ENCODE results near the gene PTPRG.

The PTPRG gene

DNA sequence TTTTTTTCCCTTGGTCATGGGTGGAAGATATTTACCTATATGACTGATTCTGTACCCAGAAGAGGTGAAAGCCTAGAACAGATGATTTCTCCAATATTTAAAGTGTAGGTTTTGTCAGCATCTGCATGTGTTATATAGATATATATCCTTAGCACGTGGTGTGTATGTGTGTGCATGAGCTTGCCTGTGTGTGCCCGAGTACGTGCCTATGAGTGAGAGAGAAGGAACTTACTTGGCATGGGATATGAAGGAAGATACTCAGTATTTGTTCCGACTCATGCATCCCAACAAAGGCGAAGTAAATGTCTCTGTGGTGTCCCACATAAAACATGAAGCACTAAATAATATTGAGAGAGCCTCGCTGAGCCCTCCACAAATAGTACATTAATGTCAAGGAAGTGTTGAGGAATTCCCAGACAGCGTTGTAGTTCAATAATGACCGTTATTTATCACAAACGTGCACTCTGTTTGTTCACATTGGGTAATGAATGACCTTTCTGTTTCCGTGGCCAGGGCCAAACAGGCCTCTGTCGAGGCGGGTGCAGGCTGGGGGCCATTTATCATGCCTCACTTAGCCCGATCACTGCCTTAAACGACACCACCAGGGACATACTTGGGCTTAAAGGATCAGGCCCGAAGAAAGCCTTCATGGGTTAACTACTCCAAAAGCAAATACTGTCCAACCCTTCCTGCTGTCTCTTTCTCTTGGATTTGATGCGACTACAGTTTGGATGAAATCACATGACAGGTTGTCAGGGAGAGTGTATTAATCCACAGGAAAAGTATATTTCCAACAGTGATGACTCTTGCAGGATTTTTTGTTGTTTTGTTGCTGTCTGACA, 267.7 kb downstream of the PTPRG start:
- DNase-seq (ENCODE audit: low read depth), result no peak

DNA sequence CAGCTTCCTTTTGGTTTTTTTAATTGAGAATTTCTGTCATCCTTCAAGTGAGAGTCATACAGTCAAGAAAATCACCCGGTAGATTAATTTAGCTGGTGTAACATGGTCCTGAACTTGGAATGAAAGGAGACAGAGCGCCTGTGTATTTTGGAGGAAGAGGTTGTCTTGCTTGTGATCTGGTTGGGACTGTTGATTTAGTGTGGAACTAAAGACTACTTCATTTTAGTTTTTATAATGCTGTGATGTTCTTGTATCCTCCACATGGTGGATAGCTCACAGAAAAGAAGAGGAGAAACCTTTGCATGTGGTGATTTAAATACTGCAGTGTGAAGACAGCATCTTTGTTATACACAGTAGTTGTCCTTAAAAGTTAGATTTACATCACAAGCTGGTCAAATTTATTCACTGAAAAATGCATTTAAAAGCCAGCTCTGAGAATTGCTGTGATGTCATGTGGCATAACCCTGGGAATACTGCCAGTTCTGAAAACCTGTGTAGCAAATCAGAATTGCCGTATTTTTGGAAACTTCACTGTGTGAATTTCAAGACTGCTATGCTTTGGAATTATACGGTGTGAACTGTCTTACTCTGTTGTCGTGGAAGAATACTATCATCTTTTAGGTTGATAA, 268.5 kb downstream of the PTPRG start:
- no peak for DNase-seq (ENCODE audit: low read depth)

DNA sequence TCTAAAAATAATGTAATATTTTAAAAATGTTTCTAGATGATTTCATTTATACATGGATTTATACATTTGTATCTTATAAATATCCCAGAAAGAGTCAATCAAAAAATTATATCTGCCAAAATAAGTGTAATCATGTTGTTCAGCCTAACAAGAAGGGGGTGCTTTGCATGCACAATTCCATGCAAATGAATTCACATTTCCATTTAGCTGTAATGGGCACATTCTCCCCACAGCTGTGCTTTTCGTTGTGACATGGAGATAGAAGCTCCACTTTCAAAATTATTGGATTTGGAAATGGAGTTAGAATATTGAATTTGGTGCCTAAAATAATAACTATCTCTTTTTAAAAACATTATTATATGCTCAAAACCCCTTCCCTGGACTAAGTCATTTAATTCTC, 270.6 kb downstream of the PTPRG start:
- no peak for DNase-seq (ENCODE audit: low read depth)

DNA sequence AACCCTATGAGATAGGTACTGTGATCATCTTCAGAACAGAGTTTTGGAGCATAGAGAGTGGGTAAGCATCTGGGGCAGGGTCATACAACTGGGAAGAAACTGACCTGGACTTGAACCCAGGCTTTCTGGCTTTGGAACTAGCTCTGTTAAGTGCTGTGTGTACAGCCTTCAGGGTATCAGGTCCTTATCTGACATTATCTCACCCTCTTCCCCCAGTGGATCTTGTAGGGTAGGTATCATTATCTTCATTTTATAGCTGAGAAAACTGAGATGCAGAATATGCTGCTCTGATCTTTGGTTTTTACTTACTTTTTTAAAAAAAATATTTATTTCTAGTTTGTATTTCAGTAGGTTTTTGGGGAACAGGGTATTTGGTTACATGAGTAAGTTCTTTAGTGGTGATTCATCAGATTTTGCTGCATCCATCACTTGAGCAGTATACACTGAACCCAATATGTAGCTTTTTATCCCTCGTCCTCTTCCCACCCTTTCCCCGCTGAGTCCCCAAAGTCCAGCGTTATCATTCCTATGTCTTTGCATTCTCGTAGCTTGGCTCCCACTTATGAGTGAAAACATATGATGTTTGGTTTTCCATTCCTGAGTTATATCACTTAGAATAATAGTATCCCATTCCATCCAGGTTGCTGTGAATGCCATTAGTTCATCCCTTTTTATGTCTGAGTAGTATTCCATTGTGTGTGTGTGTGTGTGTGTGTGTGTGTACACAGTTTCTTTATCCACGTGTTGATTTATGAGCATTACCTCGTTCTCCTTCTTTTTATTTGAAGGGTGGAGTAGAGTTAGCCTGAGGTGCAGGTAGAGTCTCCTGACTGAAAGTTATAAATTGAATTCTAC, 271.2 kb downstream of the PTPRG start:
- DNase-seq (ENCODE audit: low read depth), result no peak

DNA sequence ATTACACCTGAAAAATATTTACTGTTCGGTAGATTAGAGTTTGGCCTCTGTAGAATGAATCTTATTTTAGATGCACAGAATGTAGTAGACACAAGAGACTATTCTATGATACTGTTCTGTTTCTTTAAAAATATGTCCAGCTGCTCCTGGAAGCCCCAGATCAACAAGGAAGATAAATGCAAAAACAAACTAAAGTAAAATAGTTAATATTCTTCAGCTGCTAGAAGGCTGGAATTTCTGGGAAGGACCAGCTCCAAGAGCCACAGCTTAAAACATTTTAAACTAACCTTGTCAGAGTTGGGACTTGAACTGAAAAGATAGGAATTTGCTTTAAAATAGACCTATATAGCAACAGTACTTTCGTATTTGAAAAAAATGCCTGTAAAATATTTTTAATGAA, 277.9 kb downstream of the PTPRG start:
- DNase-seq (ENCODE audit: low read depth), result no peak

DNA sequence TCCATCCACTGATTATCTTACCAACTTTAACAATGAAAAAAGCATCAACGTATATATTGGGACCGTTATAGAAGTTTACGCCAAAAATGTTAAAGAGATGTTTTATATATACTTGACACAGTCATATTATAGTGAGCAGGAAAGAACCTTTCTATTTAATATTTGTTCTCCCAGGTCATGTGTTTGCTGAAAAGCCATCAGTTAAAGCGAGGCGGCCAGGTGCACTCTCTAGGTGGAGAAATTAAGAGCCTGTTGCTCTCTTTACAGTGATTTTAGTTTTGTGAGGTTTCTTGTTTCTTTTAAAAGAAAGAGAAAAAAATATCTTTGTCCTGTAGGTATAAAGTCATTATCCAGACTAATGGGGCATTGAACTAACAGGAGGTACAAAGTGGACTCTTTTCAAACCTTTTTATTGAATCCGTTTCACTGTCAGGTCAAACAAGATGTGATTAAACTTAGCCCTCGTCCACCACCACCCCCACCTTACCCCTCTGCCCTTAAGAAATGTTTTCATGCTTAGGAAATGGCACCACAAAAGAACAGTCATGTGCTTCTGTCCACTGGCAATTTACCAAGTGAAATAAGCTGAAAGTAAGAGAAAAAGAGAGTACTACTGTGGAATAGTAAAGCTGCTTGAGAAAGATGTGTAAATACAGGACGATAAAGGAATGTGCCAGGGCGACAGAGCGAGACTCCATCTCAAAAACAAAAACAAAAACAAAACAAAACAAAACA, 279.9 kb downstream of the PTPRG start:
- DNase-seq (ENCODE audit: low read depth), result no peak

DNA sequence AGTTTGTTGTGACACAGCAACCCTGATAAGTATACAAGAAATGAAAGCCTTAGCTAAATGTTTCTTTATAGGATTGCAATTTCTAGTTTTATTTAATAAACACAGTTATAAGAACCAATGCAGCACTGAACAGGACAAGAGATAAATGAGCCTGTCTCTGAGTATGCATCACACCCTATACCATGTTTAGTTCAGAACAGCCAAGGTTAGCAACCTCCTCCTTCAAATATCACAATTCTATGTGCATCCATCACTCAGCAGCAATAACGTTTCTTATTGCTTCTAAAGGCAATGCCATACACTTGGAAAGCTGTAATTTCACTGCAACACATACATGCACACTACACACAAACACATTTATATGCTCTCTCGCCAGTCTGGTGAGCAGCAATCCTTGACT, 280.6 kb downstream of the PTPRG start:
- DNase-seq (ENCODE audit: low read depth), result no peak

DNA sequence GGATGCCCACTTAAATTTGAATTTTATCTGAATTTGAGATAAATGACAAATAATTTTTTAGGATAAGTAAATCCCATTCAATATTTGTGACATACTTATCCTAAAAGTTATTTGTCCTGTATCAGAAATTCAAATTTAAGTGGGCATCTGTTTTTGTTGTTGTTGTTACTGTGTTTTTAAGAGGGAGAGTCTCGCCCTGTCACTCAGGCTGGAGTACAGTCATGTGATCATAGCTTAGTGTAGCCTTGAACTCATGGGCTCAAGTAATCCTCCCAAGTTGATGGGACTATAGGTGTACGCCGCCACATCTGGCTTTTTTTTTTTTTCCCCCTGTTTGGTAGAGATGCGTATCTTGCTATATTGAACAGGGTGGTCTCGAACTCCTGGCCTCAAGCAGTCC, 283.0 kb downstream of the PTPRG start:
- DNase-seq (ENCODE audit: low read depth), result no peak

DNA sequence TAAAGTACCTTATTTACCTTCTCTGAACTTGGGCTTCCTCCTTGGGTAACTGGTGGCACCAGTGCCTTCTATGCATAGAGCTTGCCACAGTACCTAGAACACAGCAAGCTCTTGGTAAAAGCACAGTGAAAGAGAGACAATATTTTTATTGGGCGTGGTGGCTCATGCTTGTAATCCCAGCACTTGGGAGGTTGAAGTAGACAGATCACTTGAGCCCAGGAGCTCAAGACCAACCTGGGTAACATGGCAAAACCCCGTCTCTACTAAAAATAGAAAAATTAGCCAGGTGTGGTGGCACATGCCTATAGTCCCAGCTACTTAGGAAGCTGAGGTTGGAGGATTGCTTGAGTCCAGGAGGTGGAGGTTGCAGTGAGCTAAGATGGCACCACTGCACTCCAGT, 285.1 kb downstream of the PTPRG start:
- no peak for DNase-seq (ENCODE audit: low read depth)

DNA sequence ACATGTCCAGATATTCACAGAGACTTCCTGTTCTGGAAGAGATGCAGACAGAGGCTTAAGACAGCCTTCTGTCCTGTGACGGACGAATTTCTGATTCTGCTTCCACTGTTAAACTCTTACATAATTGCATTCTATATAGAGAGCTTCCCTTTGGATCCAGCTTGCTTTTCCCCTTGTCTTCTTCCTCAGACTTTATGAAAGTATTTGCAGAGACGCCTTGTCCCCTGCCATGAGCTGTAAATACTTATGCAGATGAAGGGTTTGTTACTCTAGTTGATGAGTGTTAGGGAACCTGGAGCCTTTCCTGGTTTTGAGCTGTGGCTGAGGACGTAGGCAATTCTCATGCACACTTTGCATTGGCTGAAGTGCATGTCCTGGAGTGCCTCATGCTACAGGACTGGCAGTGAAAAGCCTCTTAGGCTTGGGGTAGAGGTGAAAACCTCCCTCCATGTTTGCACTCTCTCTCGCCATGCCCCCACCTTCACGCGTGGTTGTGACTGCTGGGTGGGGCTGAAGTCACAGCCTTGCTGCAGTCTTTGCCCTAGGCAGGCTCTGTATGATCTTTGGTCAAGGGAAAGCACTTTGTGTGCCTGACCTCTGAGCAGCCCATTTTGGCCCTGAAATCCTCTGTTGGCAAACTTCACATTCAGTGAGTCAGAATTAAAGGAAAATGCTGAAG, 286.6 kb downstream of the PTPRG start:
- no peak for DNase-seq (ENCODE audit: low read depth)

DNA sequence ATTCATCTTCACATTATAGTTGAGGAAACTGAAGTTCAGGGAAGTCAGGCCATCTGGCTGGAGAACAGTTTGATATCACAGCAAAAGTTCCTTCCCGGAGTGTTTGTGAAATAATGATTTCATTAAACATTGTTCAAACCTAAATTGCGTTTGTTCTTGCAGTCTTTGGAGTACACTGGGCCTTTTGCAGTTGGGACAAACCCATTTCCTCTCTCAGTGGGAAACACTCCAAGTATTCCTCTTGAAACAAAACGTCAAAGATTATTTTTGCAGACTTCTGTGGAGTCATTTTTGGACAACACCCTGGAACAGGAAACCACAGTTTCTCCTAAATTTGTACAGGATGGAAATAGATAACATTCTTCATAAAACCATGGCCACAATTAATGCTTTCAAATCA, 287.5 kb downstream of the PTPRG start:
- DNase-seq (ENCODE audit: low read depth), result no peak

DNA sequence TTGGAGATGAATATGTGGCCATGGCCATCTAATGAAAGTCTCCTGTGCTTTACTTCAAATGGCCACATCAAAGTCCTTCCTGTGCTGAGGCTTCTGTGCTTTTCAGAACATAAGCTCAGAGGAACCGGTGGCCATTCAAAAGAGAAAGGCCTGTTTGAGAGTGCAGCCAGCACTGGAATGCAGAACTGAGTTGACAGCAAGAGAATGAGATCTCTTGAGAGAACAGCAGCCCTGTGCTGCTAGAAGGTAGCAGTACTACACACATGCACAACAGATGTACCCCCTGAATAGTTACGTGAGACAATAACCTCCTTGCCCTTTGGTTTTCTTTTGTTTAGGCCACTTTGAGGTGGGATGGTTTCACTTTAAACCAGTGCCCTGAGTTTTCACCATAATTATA, 292.5 kb downstream of the PTPRG start:
- no peak for DNase-seq (ENCODE audit: low read depth)

DNA sequence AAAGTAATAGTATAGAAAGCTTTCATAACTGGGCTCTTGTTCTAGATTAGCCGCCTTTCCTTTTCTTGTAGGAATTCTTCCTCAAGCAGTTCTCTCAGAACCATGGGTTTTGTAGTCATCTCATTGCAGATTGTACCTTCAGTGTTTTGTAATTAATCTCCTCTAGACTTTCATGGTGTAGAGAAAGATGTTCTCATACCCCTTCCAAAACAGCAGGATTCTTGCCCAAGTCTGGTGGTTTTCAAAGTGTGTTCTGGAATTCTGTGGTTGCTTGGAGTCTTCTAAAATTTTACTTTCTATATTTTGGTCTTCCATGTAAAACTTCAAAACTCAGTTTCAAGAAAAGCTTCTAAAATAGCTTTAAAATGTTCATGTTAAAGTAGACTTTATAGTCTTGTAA, 293.8 kb downstream of the PTPRG start:
- no peak for DNase-seq (ENCODE audit: low read depth)

DNA sequence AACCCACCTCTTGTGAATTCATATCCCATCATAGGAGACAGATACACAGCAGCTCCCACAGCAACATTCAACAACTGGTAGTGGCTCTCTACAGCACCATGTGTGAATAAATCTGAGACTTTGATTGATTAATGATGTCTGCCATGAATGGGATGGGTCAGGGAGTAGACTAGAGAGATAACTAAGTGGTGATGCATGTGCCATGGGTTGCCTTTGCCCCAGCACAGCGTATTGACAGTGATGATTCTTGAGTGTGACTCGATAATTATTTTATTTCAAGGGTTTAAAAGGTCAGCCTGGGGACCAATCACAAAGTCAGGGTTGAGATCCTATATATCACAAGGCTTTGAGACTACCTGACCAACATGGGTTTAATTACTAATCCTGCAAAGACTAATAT, 295.9 kb downstream of the PTPRG start:
- DNase-seq (ENCODE audit: low read depth), result no peak

DNA sequence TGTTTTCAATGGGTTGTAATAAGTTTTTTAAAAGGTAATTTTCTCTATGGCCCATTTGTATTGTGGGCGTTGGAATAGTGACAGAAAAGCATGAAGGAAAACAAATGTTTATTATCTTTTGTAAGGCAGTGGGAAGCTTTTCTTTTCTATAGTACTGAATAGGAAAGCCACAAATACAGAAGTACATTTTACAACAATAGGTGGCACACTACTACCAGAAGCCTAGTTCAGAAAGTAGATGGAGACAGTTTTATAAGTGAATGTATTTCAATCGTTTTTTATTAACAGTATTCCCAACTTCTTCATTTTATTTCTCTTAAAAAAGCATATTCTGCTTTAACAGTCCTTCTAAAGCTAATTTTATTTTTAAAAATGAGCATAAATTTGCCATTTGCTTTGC, 296.7 kb downstream of the PTPRG start:
- no peak for DNase-seq (ENCODE audit: low read depth)

DNA sequence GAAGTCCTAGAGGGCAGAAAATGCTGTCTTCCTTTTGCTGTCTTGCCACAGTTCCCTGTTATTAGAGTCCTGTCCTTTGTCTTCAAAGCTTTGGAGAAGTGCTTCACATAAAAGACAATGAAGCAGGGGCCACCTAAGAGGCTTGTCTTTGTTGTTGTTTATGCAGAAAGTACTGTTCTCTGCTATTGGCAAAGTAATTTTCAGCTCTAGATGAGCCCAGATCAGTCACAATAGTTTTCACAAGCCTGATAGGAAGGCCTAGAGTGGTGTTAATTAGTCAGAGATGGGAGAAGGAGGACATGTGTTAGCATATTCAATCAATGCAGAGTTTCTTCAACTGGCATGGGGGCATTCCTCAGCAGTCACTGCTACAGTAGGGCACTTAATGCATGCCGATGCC, 300.0 kb downstream of the PTPRG start:
- no peak for DNase-seq (ENCODE audit: low read depth)

DNA sequence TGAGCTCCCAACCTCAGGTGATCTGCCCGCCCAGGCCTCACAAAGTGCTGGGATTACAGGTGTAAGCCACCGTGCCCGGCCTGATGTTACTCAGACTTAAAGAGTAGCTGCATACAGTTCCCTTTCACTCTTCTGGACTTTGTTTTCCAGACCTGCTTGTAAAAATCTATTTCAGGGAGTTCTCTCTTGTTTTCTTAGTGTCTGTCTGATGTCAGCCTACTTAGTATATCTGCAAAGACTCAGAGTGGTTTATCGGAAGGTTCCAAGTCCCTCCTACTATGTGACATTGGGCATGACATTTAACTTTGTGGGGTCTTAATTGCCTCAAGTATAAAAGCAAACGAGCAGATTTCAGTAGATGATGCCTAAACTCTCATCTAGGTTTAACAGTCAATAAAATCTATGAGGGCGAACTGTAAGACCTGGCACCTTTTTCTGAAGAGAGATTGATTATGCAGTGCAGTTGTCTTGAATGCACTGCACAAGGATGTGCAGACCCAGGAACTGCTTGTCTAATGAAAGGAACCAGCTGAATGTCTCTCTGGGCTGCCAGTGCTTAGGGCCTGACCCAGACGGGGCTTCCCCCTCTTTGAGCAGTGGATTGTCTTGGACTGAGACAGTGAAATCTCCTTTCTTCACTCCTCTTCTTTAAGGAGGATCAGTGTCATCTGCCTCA, 301.4 kb downstream of the PTPRG start:
- no peak for DNase-seq (ENCODE audit: low read depth)

DNA sequence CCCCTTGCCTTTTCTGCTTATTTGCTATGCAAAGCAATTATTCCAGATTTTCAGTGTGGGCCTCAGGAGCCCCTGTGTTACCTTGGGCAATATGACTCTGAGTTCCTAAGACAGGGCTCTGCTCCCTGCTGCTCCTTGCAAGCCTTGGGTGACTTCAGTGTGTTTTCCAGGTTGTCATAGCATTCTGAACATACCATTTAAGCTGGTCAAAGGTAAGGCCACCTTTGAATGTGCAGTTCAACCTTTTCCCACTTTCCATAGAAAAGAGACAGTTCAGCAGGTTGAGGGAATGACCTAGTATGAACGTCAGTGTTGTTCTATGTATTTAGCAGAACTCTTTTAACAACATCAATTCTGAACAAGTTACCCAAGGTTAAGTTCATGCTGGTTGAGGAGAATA, 302.2 kb downstream of the PTPRG start:
- no peak for DNase-seq (ENCODE audit: low read depth)

DNA sequence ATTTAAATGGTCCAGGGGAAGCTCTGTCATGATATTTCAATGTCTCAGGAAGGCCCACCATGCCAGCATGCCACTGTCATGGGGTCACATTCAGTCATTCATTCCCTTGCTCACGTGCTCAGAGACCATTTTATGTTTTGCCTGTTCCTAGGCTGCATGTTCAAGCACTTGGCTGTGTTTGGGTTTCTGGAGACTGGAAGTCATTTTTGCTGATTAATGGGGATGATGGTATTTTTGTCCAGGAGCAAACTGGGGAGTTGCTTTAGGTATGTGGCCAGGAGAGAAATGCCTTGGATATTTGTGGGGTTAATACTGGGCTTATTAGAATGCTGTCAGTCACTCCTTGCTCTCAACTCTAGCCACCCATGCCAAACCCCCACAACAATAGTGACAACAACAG, 303.5 kb downstream of the PTPRG start:
- DNase-seq (ENCODE audit: low read depth), result no peak

DNA sequence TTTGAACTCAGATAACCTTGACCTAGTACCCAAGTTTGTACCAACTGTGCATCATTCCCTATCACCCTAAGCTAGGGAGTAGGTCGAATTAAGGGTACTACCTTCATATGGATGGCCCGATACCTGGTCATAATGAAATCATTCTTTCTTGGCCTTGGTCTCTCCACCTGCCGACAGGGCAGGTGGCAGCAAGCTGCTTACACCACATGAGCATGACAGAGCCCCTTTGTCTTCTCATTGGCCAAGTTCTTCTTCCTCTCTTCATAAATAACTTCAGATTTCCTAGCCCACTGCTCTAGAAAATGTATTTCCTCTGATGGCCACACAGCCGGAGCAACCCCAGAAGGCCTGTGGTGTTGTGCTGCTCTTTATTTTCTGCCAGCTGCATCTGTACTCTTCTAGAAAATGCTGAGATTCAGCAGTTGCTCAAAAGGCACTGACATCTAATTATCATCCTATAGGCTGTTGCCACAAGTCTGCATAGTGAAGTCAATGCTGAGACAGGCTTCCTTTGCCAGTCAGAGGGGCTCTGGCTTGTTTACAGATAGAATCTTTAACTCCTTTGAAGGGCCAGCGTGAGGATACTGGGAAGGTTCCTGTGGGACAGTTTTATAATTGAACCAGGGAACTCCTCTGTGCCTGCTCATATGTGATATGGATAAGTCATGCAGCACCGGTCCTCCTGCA, 304.2 kb downstream of the PTPRG start:
- DNase-seq (ENCODE audit: low read depth), result no peak

DNA sequence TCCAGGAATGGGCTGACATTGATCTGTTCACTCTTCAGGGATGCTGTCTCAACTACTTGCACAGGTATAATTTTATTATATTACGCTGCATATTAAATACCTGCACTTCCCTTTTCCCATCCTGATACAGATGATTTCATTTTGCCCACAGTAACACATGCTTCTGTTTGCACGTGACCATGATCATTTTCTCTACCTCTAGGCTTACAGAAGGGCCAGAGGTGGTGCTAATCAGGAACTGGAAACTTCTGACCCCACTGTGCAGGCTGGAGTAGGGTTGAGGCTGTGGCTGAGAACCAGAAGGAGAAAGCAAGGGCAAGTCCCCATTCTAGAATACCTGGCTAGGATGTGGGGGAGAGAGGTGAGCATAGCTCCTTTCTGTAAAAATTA, 304.8 kb downstream of the PTPRG start:
- no peak for DNase-seq (ENCODE audit: low read depth)
